GM23338 (cell line): Measurements from ENCODE around the gene TMX3. TPM values are rescaled to one million over a fixed set of nuclear protein-coding genes. Genes with fewer than 3 reads are reported as not detected.

ENCODE experiments used
- ATAC-seq: fragments of 200-7000 bp; cut with Tn5 transposase; 3 replicates; pipeline ENCODE4 v1.9.1; 2020
- DNase-seq: peaks from one replicate; pipeline ENCODE4 v3.0.0-alpha.2; 2015; ENCODE audit warnings: low spot score
- H2AFZ ChIP-seq: fragments of 200-600 bp; sonication (generic); 2 replicates; pipeline ENCODE4 v1.8.0; 2016; ENCODE audit warnings: antibody characterized with exemption, mild to moderate bottlenecking, moderate library complexity
- H3F3A ChIP-seq: fragments of 200-600 bp; sonication (generic); replicated peaks from 2 replicates; pipeline ENCODE4 v1.8.0; 2017; ENCODE audit warnings: antibody characterized with exemption, mixed run types, low read depth
- H3K27ac ChIP-seq: fragments of 200-600 bp; sonication (generic); 2 replicates; pipeline ENCODE4 v1.6.1; 2016; ENCODE audit warnings: low read depth
- H3K27me3 ChIP-seq: fragments of 200-600 bp; sonication (generic); 2 replicates; pipeline ENCODE4 v1.8.0; 2016; ENCODE audit warnings: mild to moderate bottlenecking, mixed run types, moderate library complexity; ENCODE audit not compliant: insufficient read depth
- H3K36me3 ChIP-seq: fragments of 200-600 bp; sonication (generic); 2 replicates; pipeline ENCODE4 v1.8.0; 2016; ENCODE audit warnings: mild to moderate bottlenecking; ENCODE audit not compliant: insufficient read depth
- H3K4me1 ChIP-seq: fragments of 200-600 bp; sonication (generic); 2 replicates; pipeline ENCODE4 v1.8.0; 2016; ENCODE audit warnings: mild to moderate bottlenecking, moderate library complexity; ENCODE audit not compliant: insufficient read depth
- H3K4me2 ChIP-seq: fragments of 200-600 bp; sonication (generic); 2 replicates; pipeline ENCODE4 v1.7.1; 2017; ENCODE audit warnings: mixed run types
- H3K4me3 ChIP-seq: fragments of 200-600 bp; sonication (generic); 2 replicates; pipeline ENCODE4 v1.6.1; 2016; ENCODE audit warnings: mixed run types
- H3K79me2 ChIP-seq: fragments of 200-600 bp; sonication (generic); replicated peaks from 2 replicates; pipeline ENCODE4 v1.8.0; 2017; ENCODE audit warnings: mild to moderate bottlenecking; ENCODE audit not compliant: insufficient read depth
- H3K9me2 ChIP-seq: fragments of 200-600 bp; sonication (generic); 2 replicates; pipeline ENCODE4 v1.8.0; 2017; ENCODE audit not compliant: insufficient read depth
- H4K20me1 ChIP-seq: fragments of 200-600 bp; sonication (generic); replicated peaks from 2 replicates; pipeline ENCODE4 v1.8.0; 2017; ENCODE audit warnings: mild to moderate bottlenecking; ENCODE audit not compliant: insufficient read depth
- H3K27ac Mint-ChIP-seq: 2 replicates; pipeline ENCODE4 v1.8.0; 2020; ENCODE audit warnings: inconsistent platforms, mild to moderate bottlenecking, moderate library complexity, mixed read lengths
- H3K27me3 Mint-ChIP-seq: 3 replicates; pipeline ENCODE4 v1.8.0; 2022; ENCODE audit warnings: low read depth, mild to moderate bottlenecking, moderate library complexity, mixed read lengths, inconsistent platforms; ENCODE audit not compliant: insufficient read depth, poor library complexity
- H3K36me3 Mint-ChIP-seq: 3 replicates; pipeline ENCODE4 v1.8.0; 2021; ENCODE audit warnings: low read depth, mild to moderate bottlenecking, inconsistent platforms, moderate library complexity, mixed read lengths
- H3K4me1 Mint-ChIP-seq: 3 replicates; pipeline ENCODE4 v1.8.0; 2020; ENCODE audit warnings: mild to moderate bottlenecking, inconsistent platforms, mixed read lengths
- H3K4me3 Mint-ChIP-seq: 3 replicates; pipeline ENCODE4 v1.8.0; 2021; ENCODE audit warnings: moderate library complexity, mild to moderate bottlenecking, inconsistent platforms, mixed read lengths
- H3K9me3 Mint-ChIP-seq: 3 replicates; pipeline ENCODE4 v1.8.0; 2020; ENCODE audit warnings: moderate library complexity, mild to moderate bottlenecking, inconsistent platforms, mixed read lengths
- EZH2 ChIP-seq: fragments of 200-600 bp; sonication (generic); IDR thresholded peaks from one replicate; pipeline ENCODE4 v1.8.0; 2017; ENCODE audit warnings: antibody characterized with exemption, mild to moderate bottlenecking, low read depth; ENCODE audit not compliant: unreplicated experiment
- NANOG ChIP-seq: IDR thresholded peaks from 2 replicates; pipeline ENCODE4 v1.6.1; 2016; ENCODE audit warnings: antibody characterized with exemption, borderline replicate concordance
- POLR2AphosphoS5 ChIP-seq: IDR thresholded peaks from 2 replicates; pipeline ENCODE4 v1.6.1; 2016; ENCODE audit warnings: antibody characterized with exemption, low read depth
- STAT1 ChIP-seq: IDR thresholded peaks from one replicate; pipeline ENCODE4 v1.6.1; 2016; ENCODE audit warnings: antibody characterized with exemption; ENCODE audit not compliant: unreplicated experiment
- ZNF114 ChIP-seq: fragments of 250-450 bp; sonication (Bioruptor Pico); IDR thresholded peaks from 2 replicates; pipeline ENCODE4 v1.5.0; 2020; ENCODE audit warnings: mild to moderate bottlenecking, moderate library complexity
- polyA plus RNA-seq: library from polyadenylated mRNA; unstranded; fragments of >200 nt; fragmentation: Nextera tagmentation; extraction: Ambion mirVana; gene quantifications from 2 replicates; pipeline ENCODE4 v1.2.1, GENCODE V29; 2016
- total RNA-seq: library from RNA; depleted of rRNA; stranded (reverse); fragments of >200 nt; shearing (Covaris generic); gene quantifications from 2 replicates; pipeline ENCODE4 v1.2.3, GENCODE V29; 2014
- TF ChIP-seq, protein P1 (sequence below): IDR thresholded peaks from one replicate; pipeline ENCODE4 v1.6.1; 2018; ENCODE audit warnings: antibody characterized with exemption; ENCODE audit not compliant: unreplicated experiment
- TF ChIP-seq, protein P2 (sequence below): fragments of 250-450 bp; sonication (Bioruptor Pico); IDR thresholded peaks from 2 replicates; pipeline ENCODE4 v1.5.0; 2020; ENCODE audit warnings: mild to moderate bottlenecking, moderate library complexity
- TF ChIP-seq, protein P3 (sequence below): IDR thresholded peaks from 2 replicates; pipeline ENCODE4 v1.6.1; 2016; ENCODE audit warnings: antibody characterized with exemption

TMX3 gene
- total and polyA plus RNA-seq, 2 experiments from 2014 or later, result 12.4 to 40.1 TPM

DNA sequence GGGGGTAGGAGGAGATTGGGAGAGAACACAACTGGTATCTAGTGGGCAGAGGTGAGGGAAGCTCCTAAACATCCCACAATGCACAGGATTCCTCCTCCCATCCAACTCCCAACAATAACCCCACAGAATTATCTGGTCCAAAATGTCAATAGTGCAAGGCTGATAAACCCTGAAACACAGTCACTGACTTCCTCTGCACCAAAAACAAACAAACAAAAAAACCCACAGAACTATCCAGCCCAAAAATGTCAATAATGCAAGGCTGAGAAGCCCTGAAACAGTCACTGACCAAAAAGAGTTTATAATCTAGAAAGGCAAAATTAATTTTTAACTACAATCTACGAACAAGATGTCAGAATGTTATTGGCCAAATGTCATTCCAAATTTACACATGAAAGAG, 9.8 kb downstream of the TMX3 start (continued):
- no peak for TF ChIP-seq ZNF114 (CRISPR knock-in tag)

DNA sequence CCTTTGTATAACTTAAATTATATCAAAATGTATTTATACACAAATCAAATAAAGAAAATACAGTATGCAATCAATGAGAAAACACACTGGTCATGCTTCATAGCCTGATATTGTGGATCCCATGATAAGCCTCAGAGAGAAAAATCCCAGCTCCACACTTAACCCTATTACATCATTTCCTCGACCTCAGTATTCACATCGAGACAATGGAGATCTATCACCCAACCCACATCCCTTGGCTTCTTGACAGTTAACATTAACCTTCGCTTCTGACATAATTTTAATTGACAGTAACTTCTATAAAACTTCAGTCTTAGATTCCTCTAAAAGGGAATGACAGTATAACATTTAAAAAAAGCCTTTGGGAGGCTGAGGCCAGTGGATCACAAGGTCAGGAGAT, 11.6 kb downstream of the TMX3 start:
- H3K79me2 ChIP-seq, result peaks cover 80% of the 10 kb centered on the region
- H3K36me3 Mint-ChIP-seq, result peaks cover 42% of the 10 kb centered on the region; the same call in 2 of the 3 replicates

More for the DNA sequence above, 11.6 kb downstream of the TMX3 start:
- Mint-ChIP-seq H3K9me3 (no peaks in the 10 kb centered on the region), H3K4me1 (no peaks in the 10 kb centered on the region), H3K27me3 (no peaks in the 10 kb centered on the region), H3K27ac (peak overlapping the region; percentile 78; the same call in 1 of the 2 replicates), H3K4me3 (no peak overlapping the region)
- no peaks in the 10 kb centered on the region for H3K27me3 ChIP-seq
- no peaks in the 10 kb centered on the region for H3F3A ChIP-seq
- H4K20me1 ChIP-seq, result no peaks in the 10 kb centered on the region
- DNase-seq (no peak), ATAC-seq (no peak)
- no peaks in the 10 kb centered on the region; the same call in 1 of the 2 replicates for H3K36me3 ChIP-seq
- H2AFZ ChIP-seq, result no peak overlapping the region
- H3K4me2 ChIP-seq, result no peak overlapping the region
- H3K9me2 ChIP-seq, result no peaks in the 10 kb centered on the region
- no peak overlapping the region for H3K4me3 ChIP-seq
- TF ChIP-seq EZH2, result no peak
- TF ChIP-seq NANOG, result no peak
- TF ChIP-seq, protein P1, sequence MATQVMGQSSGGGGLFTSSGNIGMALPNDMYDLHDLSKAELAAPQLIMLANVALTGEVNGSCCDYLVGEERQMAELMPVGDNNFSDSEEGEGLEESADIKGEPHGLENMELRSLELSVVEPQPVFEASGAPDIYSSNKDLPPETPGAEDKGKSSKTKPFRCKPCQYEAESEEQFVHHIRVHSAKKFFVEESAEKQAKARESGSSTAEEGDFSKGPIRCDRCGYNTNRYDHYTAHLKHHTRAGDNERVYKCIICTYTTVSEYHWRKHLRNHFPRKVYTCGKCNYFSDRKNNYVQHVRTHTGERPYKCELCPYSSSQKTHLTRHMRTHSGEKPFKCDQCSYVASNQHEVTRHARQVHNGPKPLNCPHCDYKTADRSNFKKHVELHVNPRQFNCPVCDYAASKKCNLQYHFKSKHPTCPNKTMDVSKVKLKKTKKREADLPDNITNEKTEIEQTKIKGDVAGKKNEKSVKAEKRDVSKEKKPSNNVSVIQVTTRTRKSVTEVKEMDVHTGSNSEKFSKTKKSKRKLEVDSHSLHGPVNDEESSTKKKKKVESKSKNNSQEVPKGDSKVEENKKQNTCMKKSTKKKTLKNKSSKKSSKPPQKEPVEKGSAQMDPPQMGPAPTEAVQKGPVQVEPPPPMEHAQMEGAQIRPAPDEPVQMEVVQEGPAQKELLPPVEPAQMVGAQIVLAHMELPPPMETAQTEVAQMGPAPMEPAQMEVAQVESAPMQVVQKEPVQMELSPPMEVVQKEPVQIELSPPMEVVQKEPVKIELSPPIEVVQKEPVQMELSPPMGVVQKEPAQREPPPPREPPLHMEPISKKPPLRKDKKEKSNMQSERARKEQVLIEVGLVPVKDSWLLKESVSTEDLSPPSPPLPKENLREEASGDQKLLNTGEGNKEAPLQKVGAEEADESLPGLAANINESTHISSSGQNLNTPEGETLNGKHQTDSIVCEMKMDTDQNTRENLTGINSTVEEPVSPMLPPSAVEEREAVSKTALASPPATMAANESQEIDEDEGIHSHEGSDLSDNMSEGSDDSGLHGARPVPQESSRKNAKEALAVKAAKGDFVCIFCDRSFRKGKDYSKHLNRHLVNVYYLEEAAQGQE, result no peak
- TF ChIP-seq, protein P2, sequence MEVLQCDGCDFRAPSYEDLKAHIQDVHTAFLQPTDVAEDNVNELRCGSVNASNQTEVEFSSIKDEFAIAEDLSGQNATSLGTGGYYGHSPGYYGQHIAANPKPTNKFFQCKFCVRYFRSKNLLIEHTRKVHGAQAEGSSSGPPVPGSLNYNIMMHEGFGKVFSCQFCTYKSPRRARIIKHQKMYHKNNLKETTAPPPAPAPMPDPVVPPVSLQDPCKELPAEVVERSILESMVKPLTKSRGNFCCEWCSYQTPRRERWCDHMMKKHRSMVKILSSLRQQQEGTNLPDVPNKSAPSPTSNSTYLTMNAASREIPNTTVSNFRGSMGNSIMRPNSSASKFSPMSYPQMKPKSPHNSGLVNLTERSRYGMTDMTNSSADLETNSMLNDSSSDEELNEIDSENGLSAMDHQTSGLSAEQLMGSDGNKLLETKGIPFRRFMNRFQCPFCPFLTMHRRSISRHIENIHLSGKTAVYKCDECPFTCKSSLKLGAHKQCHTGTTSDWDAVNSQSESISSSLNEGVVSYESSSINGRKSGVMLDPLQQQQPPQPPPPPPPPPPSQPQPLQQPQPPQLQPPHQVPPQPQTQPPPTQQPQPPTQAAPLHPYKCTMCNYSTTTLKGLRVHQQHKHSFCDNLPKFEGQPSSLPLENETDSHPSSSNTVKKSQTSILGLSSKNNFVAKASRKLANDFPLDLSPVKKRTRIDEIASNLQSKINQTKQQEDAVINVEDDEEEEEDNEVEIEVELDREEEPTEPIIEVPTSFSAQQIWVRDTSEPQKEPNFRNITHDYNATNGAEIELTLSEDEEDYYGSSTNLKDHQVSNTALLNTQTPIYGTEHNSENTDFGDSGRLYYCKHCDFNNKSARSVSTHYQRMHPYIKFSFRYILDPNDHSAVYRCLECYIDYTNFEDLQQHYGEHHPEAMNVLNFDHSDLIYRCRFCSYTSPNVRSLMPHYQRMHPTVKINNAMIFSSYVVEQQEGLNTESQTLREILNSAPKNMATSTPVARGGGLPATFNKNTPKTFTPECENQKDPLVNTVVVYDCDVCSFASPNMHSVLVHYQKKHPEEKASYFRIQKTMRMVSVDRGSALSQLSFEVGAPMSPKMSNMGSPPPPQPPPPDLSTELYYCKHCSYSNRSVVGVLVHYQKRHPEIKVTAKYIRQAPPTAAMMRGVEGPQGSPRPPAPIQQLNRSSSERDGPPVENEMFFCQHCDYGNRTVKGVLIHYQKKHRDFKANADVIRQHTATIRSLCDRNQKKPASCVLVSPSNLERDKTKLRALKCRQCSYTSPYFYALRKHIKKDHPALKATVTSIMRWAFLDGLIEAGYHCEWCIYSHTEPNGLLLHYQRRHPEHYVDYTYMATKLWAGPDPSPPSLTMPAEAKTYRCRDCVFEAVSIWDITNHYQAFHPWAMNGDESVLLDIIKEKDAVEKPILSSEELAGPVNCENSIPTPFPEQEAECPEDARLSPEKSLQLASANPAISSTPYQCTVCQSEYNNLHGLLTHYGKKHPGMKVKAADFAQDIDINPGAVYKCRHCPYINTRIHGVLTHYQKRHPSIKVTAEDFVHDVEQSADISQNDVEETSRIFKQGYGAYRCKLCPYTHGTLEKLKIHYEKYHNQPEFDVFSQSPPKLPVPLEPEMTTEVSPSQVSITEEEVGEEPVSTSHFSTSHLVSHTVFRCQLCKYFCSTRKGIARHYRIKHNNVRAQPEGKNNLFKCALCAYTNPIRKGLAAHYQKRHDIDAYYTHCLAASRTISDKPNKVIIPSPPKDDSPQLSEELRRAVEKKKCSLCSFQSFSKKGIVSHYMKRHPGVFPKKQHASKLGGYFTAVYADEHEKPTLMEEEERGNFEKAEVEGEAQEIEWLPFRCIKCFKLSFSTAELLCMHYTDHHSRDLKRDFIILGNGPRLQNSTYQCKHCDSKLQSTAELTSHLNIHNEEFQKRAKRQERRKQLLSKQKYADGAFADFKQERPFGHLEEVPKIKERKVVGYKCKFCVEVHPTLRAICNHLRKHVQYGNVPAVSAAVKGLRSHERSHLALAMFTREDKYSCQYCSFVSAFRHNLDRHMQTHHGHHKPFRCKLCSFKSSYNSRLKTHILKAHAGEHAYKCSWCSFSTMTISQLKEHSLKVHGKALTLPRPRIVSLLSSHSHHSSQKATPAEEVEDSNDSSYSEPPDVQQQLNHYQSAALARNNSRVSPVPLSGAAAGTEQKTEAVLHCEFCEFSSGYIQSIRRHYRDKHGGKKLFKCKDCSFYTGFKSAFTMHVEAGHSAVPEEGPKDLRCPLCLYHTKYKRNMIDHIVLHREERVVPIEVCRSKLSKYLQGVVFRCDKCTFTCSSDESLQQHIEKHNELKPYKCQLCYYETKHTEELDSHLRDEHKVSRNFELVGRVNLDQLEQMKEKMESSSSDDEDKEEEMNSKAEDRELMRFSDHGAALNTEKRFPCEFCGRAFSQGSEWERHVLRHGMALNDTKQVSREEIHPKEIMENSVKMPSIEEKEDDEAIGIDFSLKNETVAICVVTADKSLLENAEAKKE (CRISPR knock-in tag), result no peak
- TF ChIP-seq, protein P3, sequence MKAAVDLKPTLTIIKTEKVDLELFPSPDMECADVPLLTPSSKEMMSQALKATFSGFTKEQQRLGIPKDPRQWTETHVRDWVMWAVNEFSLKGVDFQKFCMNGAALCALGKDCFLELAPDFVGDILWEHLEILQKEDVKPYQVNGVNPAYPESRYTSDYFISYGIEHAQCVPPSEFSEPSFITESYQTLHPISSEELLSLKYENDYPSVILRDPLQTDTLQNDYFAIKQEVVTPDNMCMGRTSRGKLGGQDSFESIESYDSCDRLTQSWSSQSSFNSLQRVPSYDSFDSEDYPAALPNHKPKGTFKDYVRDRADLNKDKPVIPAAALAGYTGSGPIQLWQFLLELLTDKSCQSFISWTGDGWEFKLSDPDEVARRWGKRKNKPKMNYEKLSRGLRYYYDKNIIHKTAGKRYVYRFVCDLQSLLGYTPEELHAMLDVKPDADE, result no peak
- TF ChIP-seq POLR2AphosphoS5, result no peak
- no peak for TF ChIP-seq STAT1
- no peak overlapping the region for H3K27ac ChIP-seq
- no peaks in the 10 kb centered on the region for H3K4me1 ChIP-seq
